K562 (cell line): ENCODE data around the gene CYP11A1. TPM values are rescaled to one million over a fixed set of nuclear protein-coding genes. Genes with fewer than 3 reads are reported as not detected.

Experiments
- ATAC-seq: fragments of 200-7000 bp; cut with Tn5 transposase; 3 replicates; pipeline ENCODE4 v1.9.1; 2020; ENCODE audit warnings: moderate library complexity
- BruUV-seq: library from RNA; stranded (reverse); fragments of 400-500 nt; replicated peaks from 2 replicates; lab custom pipeline; 2021; lab: Mats Ljungman, UMichigan
- CTCF ChIA-PET: fragments of 300-600 bp; formaldehyde crosslinking; extraction: SDS; loops from one replicate; lab custom pipeline; 2021; ENCODE audit warnings: low intra/inter-chr PET ratio; lab: Yijun Ruan, JAX
- POLR2A ChIA-PET: fragments of 300-600, 350-650 bp; sonication (Branson Sonifier 250); formaldehyde crosslinking; extraction: SDS; loops from one replicate; lab custom pipeline; 2021; ENCODE audit warnings: antibody characterized with exemption, inconsistent platforms; lab: Yijun Ruan, JAX
- DNase-seq, 4 experiments: peaks; one replicate each; pipeline versions ENCODE4 v3.0.0 to v3.0.0-alpha.2; 2011 to 2018; ENCODE audit warnings: low spot score in 3 of 4, mixed read lengths in 3 of 4; ENCODE audit errors: extremely low read depth in 1 of 4
- FAIRE-seq: peaks from 2 replicates; lab custom pipeline; 2011; peaks lifted over from hg19 to GRCh38; lab: Jason Lieb, UNC
- H2AFZ ChIP-seq: 2 replicates; pipeline ENCODE4 v1.6.0; 2011; ENCODE audit warnings: low read depth, low read length, control low read depth, inconsistent platforms
- H3K27ac ChIP-seq: fragments of 200-600 bp; 3 replicates; pipeline ENCODE4 v1.8.0; 2011; ENCODE audit warnings: low read depth, mild to moderate bottlenecking, control low read depth, inconsistent platforms, low read length, moderate library complexity, mixed read lengths; ENCODE audit errors: extremely low read depth
- H3K27me3 ChIP-seq, 2 experiments: fragments of 300-600 bp in 1 of 2; 2 replicates in 1 of 2; 3 replicates in 1 of 2; pipeline versions ENCODE4 v1.6.0 to v1.8.0; 2011; ENCODE audit warnings: inconsistent platforms in 2 of 2, low read length in 2 of 2, mild to moderate bottlenecking in 1 of 2, mixed read lengths in 1 of 2, moderate library complexity in 1 of 2; ENCODE audit not compliant: control insufficient read depth in 2 of 2, insufficient read depth in 2 of 2
- H3K36me3 ChIP-seq: fragments of 300-600 bp; 3 replicates; pipeline ENCODE4 v1.8.0; 2011; ENCODE audit warnings: mild to moderate bottlenecking, low read length, inconsistent platforms; ENCODE audit not compliant: control insufficient read depth, insufficient read depth
- H3K4me1 ChIP-seq, 2 experiments: fragments of 200-600 bp in 1 of 2; replicated peaks in 1 of 2; 2 replicates in 1 of 2; 3 replicates in 1 of 2; pipeline versions ENCODE4 v1.5.1 to v1.8.0; 2011; ENCODE audit warnings: inconsistent platforms in 2 of 2, low read length in 2 of 2, mild to moderate bottlenecking in 1 of 2, mixed read lengths in 1 of 2, moderate library complexity in 1 of 2; ENCODE audit not compliant: control insufficient read depth in 2 of 2, insufficient read depth in 2 of 2
- H3K4me2 ChIP-seq: 2 replicates; pipeline ENCODE4 v1.6.1; 2011; ENCODE audit warnings: low read length, control low read depth, inconsistent platforms, mixed read lengths; ENCODE audit not compliant: insufficient read depth
- H3K4me3 ChIP-seq: fragments of 200-600 bp; sonication (generic), shearing (Covaris generic); 2 replicates; pipeline ENCODE4 v1.5.1; 2016; ENCODE audit warnings: control low read depth, inconsistent platforms
- H3K79me2 ChIP-seq: fragments of 200-600 bp; 3 replicates; pipeline ENCODE4 v1.8.0; 2011; ENCODE audit warnings: low read length, inconsistent platforms; ENCODE audit not compliant: control insufficient read depth, insufficient read depth
- H3K9ac ChIP-seq, 2 experiments: 2 replicates each; pipeline versions ENCODE4 v1.6.0 to v1.6.1; 2011; ENCODE audit warnings: low read depth in 2 of 2, low read length in 2 of 2, control low read depth in 1 of 2, inconsistent platforms in 1 of 2, mild to moderate bottlenecking in 1 of 2, mixed read lengths in 1 of 2; ENCODE audit not compliant: insufficient read depth in 1 of 2
- H3K9me1 ChIP-seq: one replicate; pipeline ENCODE4 v1.6.0; 2011; ENCODE audit warnings: inconsistent platforms, mild to moderate bottlenecking, low read length, moderate library complexity; ENCODE audit not compliant: control insufficient read depth, insufficient read depth
- H3K9me3 ChIP-seq: replicated peaks from 2 replicates; pipeline ENCODE4 v1.5.1; 2011; ENCODE audit warnings: low read depth, low read length, inconsistent platforms; ENCODE audit not compliant: control insufficient read depth, insufficient read depth
- H4K20me1 ChIP-seq: replicated peaks from 2 replicates; pipeline ENCODE4 v1.6.1; 2011; ENCODE audit warnings: low read length, inconsistent platforms, mixed read lengths; ENCODE audit not compliant: control insufficient read depth, insufficient read depth
- CBX1 ChIP-seq: sonication (generic); IDR thresholded peaks from 2 replicates; pipeline ENCODE4 v1.6.1; 2016; ENCODE audit warnings: antibody characterized with exemption, low read depth, mild to moderate bottlenecking
- EP300 ChIP-seq: IDR thresholded peaks from 2 replicates; pipeline ENCODE4 v1.6.1; 2012; ENCODE audit warnings: low read length, improper control_type of control experiment
- PHF20 ChIP-seq: fragments of 450-650 bp; IDR thresholded peaks from 2 replicates; pipeline ENCODE4 v1.6.1; 2018; ENCODE audit not compliant: partially characterized antibody
- RB1 ChIP-seq: fragments of 450-650 bp; IDR thresholded peaks from 2 replicates; pipeline ENCODE4 v1.6.1; 2017; ENCODE audit warnings: low read depth, mild to moderate bottlenecking
- RBBP5 ChIP-seq: fragments of 200-600 bp; sonication (generic); IDR thresholded peaks from 2 replicates; pipeline ENCODE4 v1.6.1; 2012; ENCODE audit warnings: borderline replicate concordance, mild to moderate bottlenecking, low read length, control low read depth, inconsistent platforms; ENCODE audit not compliant: insufficient read depth, poor library complexity, severe bottlenecking
- SNIP1 ChIP-seq: fragments of 450-650 bp; IDR thresholded peaks from 2 replicates; pipeline ENCODE4 v1.7.1; 2017; ENCODE audit warnings: low read depth, mild to moderate bottlenecking
- in situ Hi-C: fragments of 300-500 bp; cut with MboI; formaldehyde crosslinking; loops from 4 replicates; pipeline ENCODE4 v1.15.0; 2018; ENCODE audit warnings: inconsistent platforms, mixed read lengths
- intact Hi-C: fragments of 100-400 bp; cut with micrococcal nuclease; formaldehyde crosslinking; loops from 2 replicates; pipeline ENCODE4 v1.14.2; 2022
- microRNA-seq: library from miRNA; unstranded; fragments of <30 nt; microRNA quantifications from one replicate; pipeline ENCODE4, GENCODE V29; 2018; ENCODE audit warnings: borderline microRNAs expressed
- polyA plus RNA-seq, 8 experiments: library from polyadenylated mRNA; depleted of rRNA in 4 of 8; stranded (reverse) in 5 of 8; unstranded in 3 of 8; fragments of >200 nt; fragmentation: Nextera tagmentation in 2 of 8; fragmentation: Illumina TruSeq in 1 of 8; extraction: Ambion mirVana in 2 of 8; extraction: Trizol in 1 of 8; gene quantifications; 2 replicates each; pipeline versions ENCODE4 v1.2.1 to v1.2.3, GENCODE V29; 2011 to 2014; ENCODE audit warnings: inconsistent platforms in 1 of 8, missing spikeins in 1 of 8
- small RNA-seq: library from RNA; depleted of rRNA; stranded (forward); fragments of <200 nt; gene quantifications from one replicate; pipeline ENCODE3, GENCODE V24; 2014
- total RNA-seq, 7 experiments: library from RNA; depleted of rRNA in 6 of 7; stranded (reverse); fragments of >200 nt in 6 of 7; fragmentation: Illumina TruSeq in 2 of 7; extraction: Trizol in 2 of 7; gene quantifications; 2 replicates each; pipeline versions ENCODE4 v1.2.1 to v1.2.3, GENCODE V29; 2011 to 2021; ENCODE audit warnings: low replicate concordance in 1 of 7

Gene CYP11A1
- total and polyA plus RNA-seq, 9 of the 15 experiments (the other 6 are each of a cell fraction or from before 2014, with no cell fraction given) = 0.06 to 0.24 (median 0.10) TPM; not detected in 4

- peaks cover 0 to 15% of the 10 kb centered on the region in 2 experiments; a peak in 1 of 5 replicates for H3K27me3 ChIP-seq
- FAIRE-seq = no peak
These were observed 77.8 kb downstream of the CYP11A1 start for GRCh38 chr15:74289671-74290070.

More at GRCh38 chr15:74289671-74290070, 77.8 kb downstream of the CYP11A1 start:
- TF ChIP-seq PHF20 = no peak
- TF ChIP-seq SNIP1 = no peak
- TF ChIP-seq RB1 = no peak
- no peak for TF ChIP-seq RBBP5
- no peak for TF ChIP-seq CBX1
- no peak for TF ChIP-seq EP300
- Histone ChIP-seq H3K4me2 (no peak overlapping the region), H3K36me3 (no peaks in the 10 kb centered on the region), H3K79me2 (no peaks in the 10 kb centered on the region), H2AFZ (no peak overlapping the region), H3K9me3 (no peaks in the 10 kb centered on the region), H3K27ac (no peak overlapping the region), H3K4me1 (peaks cover 5 to 13% of the 10 kb centered on the region in 2 experiments; a peak in 4 of 5 replicates), H3K9me1 (peaks cover 3% of the 10 kb centered on the region), H3K9ac (no peak overlapping the region), H3K4me3 (no peak overlapping the region), H4K20me1 (peaks cover 18% of the 10 kb centered on the region)
- ChIA-PET POLR2A (no interaction called here), CTCF (no interaction called here)
- DNase-seq = no peak
- BruUV-seq = no TSS peak
- intact Hi-C loops (loop anchor here (10.0 kb wide), 1 partner anchor 45 kb away; no protein-coding TSS in a partner anchor), in situ Hi-C loops (loop anchor here (25.0 kb wide), 1 partner anchor 1652 kb away; no protein-coding TSS in a partner anchor)
- ATAC-seq = no peak

Small RNA genes lying within 50 kb of the gene (microRNA-seq; reads per million reads assigned to microRNA genes)
- not detected for gene MIR6881

Small RNA genes lying within 50 kb of the gene (small RNA-seq; reads per million reads assigned to genes)
- gene MIR6881 = not detected

Other genes starting within 250 kb of the CYP11A1 start
Only the 7 nearest of the 8 such genes appear.
- gene ISLR2, start 237.1 kb downstream of the CYP11A1 start, total RNA-seq (2014; rRNA removed) = not detected in 2 replicates
- gene ISLR2, start 237.1 kb downstream of the CYP11A1 start, total RNA-seq (2014; rRNA removed; fragmentation: Illumina TruSeq; extraction: Trizol) = not detected in 2 replicates
- gene ISLR2, start 237.1 kb downstream of the CYP11A1 start, total RNA-seq (2015; rRNA removed; fragmentation: Illumina TruSeq; extraction: Trizol) = not detected in 2 replicates
- gene ISLR2, start 237.1 kb downstream of the CYP11A1 start, total RNA-seq (2021) = not detected in 2 replicates
- not detected in 2 replicates for gene ISLR2, start 237.1 kb downstream of the CYP11A1 start, polyA plus RNA-seq (2011; rRNA removed)
- not detected in 2 replicates for gene ISLR2, start 237.1 kb downstream of the CYP11A1 start, polyA plus RNA-seq (2014; fragmentation: Illumina TruSeq; extraction: Trizol)
- gene ISLR2, start 237.1 kb downstream of the CYP11A1 start, polyA plus RNA-seq (2014; fragmentation: Nextera tagmentation; extraction: Ambion mirVana) = not detected
- gene ISLR2, start 237.1 kb downstream of the CYP11A1 start, polyA plus RNA-seq (2014; rRNA removed) = not detected in 2 replicates
- not detected in 2 replicates for gene ISLR, start 193.9 kb downstream of the CYP11A1 start, total RNA-seq (2014; rRNA removed)
- gene ISLR, start 193.9 kb downstream of the CYP11A1 start, total RNA-seq (2014; rRNA removed; fragmentation: Illumina TruSeq; extraction: Trizol) = not detected in 2 replicates
- not detected in 2 replicates for gene ISLR, start 193.9 kb downstream of the CYP11A1 start, total RNA-seq (2015; rRNA removed; fragmentation: Illumina TruSeq; extraction: Trizol)
- gene ISLR, start 193.9 kb downstream of the CYP11A1 start, total RNA-seq (2021) = not detected in 2 replicates
- not detected in 2 replicates for gene ISLR, start 193.9 kb downstream of the CYP11A1 start, polyA plus RNA-seq (2011; rRNA removed)
- gene ISLR, start 193.9 kb downstream of the CYP11A1 start, polyA plus RNA-seq (2014; fragmentation: Illumina TruSeq; extraction: Trizol) = not detected in 2 replicates
- gene ISLR, start 193.9 kb downstream of the CYP11A1 start, polyA plus RNA-seq (2014; fragmentation: Nextera tagmentation; extraction: Ambion mirVana) = not detected
- not detected in 2 replicates for gene ISLR, start 193.9 kb downstream of the CYP11A1 start, polyA plus RNA-seq (2014; rRNA removed)
- gene STRA6, start 164.9 kb downstream of the CYP11A1 start, total RNA-seq (2014; rRNA removed) = 0.33 TPM in 1 of 2 replicates, not detected in the other
- gene STRA6, start 164.9 kb downstream of the CYP11A1 start, total RNA-seq (2014; rRNA removed; fragmentation: Illumina TruSeq; extraction: Trizol) = 0.18 TPM in 1 of 2 replicates, not detected in the other
- gene STRA6, start 164.9 kb downstream of the CYP11A1 start, total RNA-seq (2015; rRNA removed; fragmentation: Illumina TruSeq; extraction: Trizol) = 0.43 and 0.60 TPM in 2 replicates
- 0.38 and 0.47 TPM in 2 replicates for gene STRA6, start 164.9 kb downstream of the CYP11A1 start, total RNA-seq (2021)
- gene STRA6, start 164.9 kb downstream of the CYP11A1 start, polyA plus RNA-seq (2011; rRNA removed) = 1.9 and 2.0 TPM in 2 replicates
- gene STRA6, start 164.9 kb downstream of the CYP11A1 start, polyA plus RNA-seq (2014; fragmentation: Illumina TruSeq; extraction: Trizol) = 0.28 and 0.40 TPM in 2 replicates
- under 1 TPM in 1 of 2 experiments, not detected in 1; 0.04 TPM for gene STRA6, start 164.9 kb downstream of the CYP11A1 start, polyA plus RNA-seq (2014; fragmentation: Nextera tagmentation; extraction: Ambion mirVana)
- 0.43 and 0.65 TPM in 2 replicates for gene STRA6, start 164.9 kb downstream of the CYP11A1 start, polyA plus RNA-seq (2014; rRNA removed)
- not detected in 2 replicates for gene CCDC33, start 131.3 kb downstream of the CYP11A1 start, total RNA-seq (2014; rRNA removed)
- not detected in 2 replicates for gene CCDC33, start 131.3 kb downstream of the CYP11A1 start, total RNA-seq (2014; rRNA removed; fragmentation: Illumina TruSeq; extraction: Trizol)
- not detected in 2 replicates for gene CCDC33, start 131.3 kb downstream of the CYP11A1 start, total RNA-seq (2015; rRNA removed; fragmentation: Illumina TruSeq; extraction: Trizol)
- gene CCDC33, start 131.3 kb downstream of the CYP11A1 start, total RNA-seq (2021) = 0.13 TPM in 1 of 2 replicates, not detected in the other
- gene CCDC33, start 131.3 kb downstream of the CYP11A1 start, polyA plus RNA-seq (2011; rRNA removed) = 0.91 and 1.1 TPM in 2 replicates
- not detected in 2 replicates for gene CCDC33, start 131.3 kb downstream of the CYP11A1 start, polyA plus RNA-seq (2014; fragmentation: Illumina TruSeq; extraction: Trizol)
- under 1 TPM; 0.15 to 0.20 TPM for gene CCDC33, start 131.3 kb downstream of the CYP11A1 start, polyA plus RNA-seq (2014; fragmentation: Nextera tagmentation; extraction: Ambion mirVana)
- 0.08 TPM in 1 of 2 replicates, not detected in the other for gene CCDC33, start 131.3 kb downstream of the CYP11A1 start, polyA plus RNA-seq (2014; rRNA removed)
- 4.8 and 5.7 TPM in 2 replicates for gene SEMA7A, start 66.3 kb upstream of the CYP11A1 start, total RNA-seq (2014; rRNA removed)
- gene SEMA7A, start 66.3 kb upstream of the CYP11A1 start, total RNA-seq (2014; rRNA removed; fragmentation: Illumina TruSeq; extraction: Trizol) = 1.7 and 3.3 TPM in 2 replicates
- gene SEMA7A, start 66.3 kb upstream of the CYP11A1 start, total RNA-seq (2015; rRNA removed; fragmentation: Illumina TruSeq; extraction: Trizol) = 6.1 and 6.6 TPM in 2 replicates
- gene SEMA7A, start 66.3 kb upstream of the CYP11A1 start, total RNA-seq (2021) = 6.2 and 6.8 TPM in 2 replicates
- gene SEMA7A, start 66.3 kb upstream of the CYP11A1 start, polyA plus RNA-seq (2011; rRNA removed) = 8.2 and 12.8 TPM in 2 replicates
- gene SEMA7A, start 66.3 kb upstream of the CYP11A1 start, polyA plus RNA-seq (2014; fragmentation: Illumina TruSeq; extraction: Trizol) = 6.4 and 6.8 TPM in 2 replicates
- gene SEMA7A, start 66.3 kb upstream of the CYP11A1 start, polyA plus RNA-seq (2014; fragmentation: Nextera tagmentation; extraction: Ambion mirVana) = under 1 TPM in 1 of 2 experiments, not detected in 1; 0.04 TPM
- 3.6 and 7.2 TPM in 2 replicates for gene SEMA7A, start 66.3 kb upstream of the CYP11A1 start, polyA plus RNA-seq (2014; rRNA removed)
- gene UBL7, start 93.5 kb upstream of the CYP11A1 start, total RNA-seq (2014; rRNA removed) = 36.6 and 79.6 TPM in 2 replicates
- 26.2 and 29.3 TPM in 2 replicates for gene UBL7, start 93.5 kb upstream of the CYP11A1 start, total RNA-seq (2014; rRNA removed; fragmentation: Illumina TruSeq; extraction: Trizol)
- 31.1 and 32.4 TPM in 2 replicates for gene UBL7, start 93.5 kb upstream of the CYP11A1 start, total RNA-seq (2015; rRNA removed; fragmentation: Illumina TruSeq; extraction: Trizol)
- 51.7 and 65.5 TPM in 2 replicates for gene UBL7, start 93.5 kb upstream of the CYP11A1 start, total RNA-seq (2021)
- gene UBL7, start 93.5 kb upstream of the CYP11A1 start, polyA plus RNA-seq (2011; rRNA removed) = 63.4 and 64.7 TPM in 2 replicates
- 52.8 and 65.0 TPM in 2 replicates for gene UBL7, start 93.5 kb upstream of the CYP11A1 start, polyA plus RNA-seq (2014; fragmentation: Illumina TruSeq; extraction: Trizol)
- gene UBL7, start 93.5 kb upstream of the CYP11A1 start, polyA plus RNA-seq (2014; fragmentation: Nextera tagmentation; extraction: Ambion mirVana) = 10 to 100 TPM; 19.2 to 44.9 TPM
- 47.8 and 70.3 TPM in 2 replicates for gene UBL7, start 93.5 kb upstream of the CYP11A1 start, polyA plus RNA-seq (2014; rRNA removed)
- 7.1 and 10.9 TPM in 2 replicates for gene ARID3B, start 173.6 kb upstream of the CYP11A1 start, total RNA-seq (2014; rRNA removed)
- 4.4 and 4.8 TPM in 2 replicates for gene ARID3B, start 173.6 kb upstream of the CYP11A1 start, total RNA-seq (2014; rRNA removed; fragmentation: Illumina TruSeq; extraction: Trizol)
- gene ARID3B, start 173.6 kb upstream of the CYP11A1 start, total RNA-seq (2015; rRNA removed; fragmentation: Illumina TruSeq; extraction: Trizol) = 6.0 and 6.1 TPM in 2 replicates
- gene ARID3B, start 173.6 kb upstream of the CYP11A1 start, total RNA-seq (2021) = 14.8 and 15.0 TPM in 2 replicates
- gene ARID3B, start 173.6 kb upstream of the CYP11A1 start, polyA plus RNA-seq (2011; rRNA removed) = 11.8 and 16.4 TPM in 2 replicates
- 12.4 and 14.8 TPM in 2 replicates for gene ARID3B, start 173.6 kb upstream of the CYP11A1 start, polyA plus RNA-seq (2014; fragmentation: Illumina TruSeq; extraction: Trizol)
- gene ARID3B, start 173.6 kb upstream of the CYP11A1 start, polyA plus RNA-seq (2014; fragmentation: Nextera tagmentation; extraction: Ambion mirVana) = under 1 TPM; 0.32 to 0.74 TPM
- gene ARID3B, start 173.6 kb upstream of the CYP11A1 start, polyA plus RNA-seq (2014; rRNA removed) = 14.1 and 15.1 TPM in 2 replicates